OCI-LY1 (cell line): ENCODE measurements around the gene HOTAIR.

Source experiments
- CTCF ChIP-seq: fragments of 200-600 bp; sonication (generic), shearing (Covaris generic); IDR thresholded peaks from 2 replicates; pipeline ENCODE4 v1.5.1; 2017; ENCODE audit warnings: mild to moderate bottlenecking, antibody characterized with exemption, low read length, moderate library complexity, mixed read lengths
- EZH2 ChIP-seq: fragments of 200-600 bp; sonication (generic), shearing (Covaris generic); IDR thresholded peaks from 2 replicates; pipeline ENCODE4 v1.8.0; 2017; ENCODE audit warnings: borderline replicate concordance, mixed run types, mild to moderate bottlenecking, antibody characterized with exemption, low read length, moderate library complexity, mixed read lengths

- TF ChIP-seq EZH2 (no peak), CTCF (no peak)
These were observed 11.4 kb upstream of the HOTAIR start for GRCh38 chr12:53985994-53986685.
